H9 (cell line): Measurements from ENCODE around the gene ZNF76. TPM values are rescaled to one million over a fixed set of nuclear protein-coding genes. Genes with fewer than 3 reads are reported as not detected.

Experiments
- DNase-seq: peaks from one replicate; pipeline ENCODE4 v3.0.0-alpha.2; 2017
- H2AFZ ChIP-seq: one replicate; pipeline ENCODE4 v1.6.1; 2013; ENCODE audit warnings: mild to moderate bottlenecking, low read length, control low read depth, moderate library complexity
- H2AK5ac ChIP-seq: 2 replicates; pipeline ENCODE4 v1.6.1; 2013; ENCODE audit warnings: low read length, control low read depth, mixed read lengths; ENCODE audit not compliant: insufficient read length
- H2BK120ac ChIP-seq: one replicate; pipeline ENCODE4 v1.6.1; 2013; ENCODE audit warnings: low read depth, mild to moderate bottlenecking, low read length, control low read depth, inconsistent platforms; ENCODE audit not compliant: poor library complexity, severe bottlenecking
- H2BK12ac ChIP-seq: 2 replicates; pipeline ENCODE4 v1.6.1; 2013; ENCODE audit warnings: low read length, control low read depth, mixed read lengths, low read depth; ENCODE audit not compliant: insufficient read length
- H2BK15ac ChIP-seq: 2 replicates; pipeline ENCODE4 v1.6.1; 2013; ENCODE audit warnings: low read depth, low read length, control low read depth
- H2BK20ac ChIP-seq: one replicate; pipeline ENCODE4 v1.6.1; 2013; ENCODE audit warnings: low read depth, mild to moderate bottlenecking, low read length, control low read depth, inconsistent platforms; ENCODE audit not compliant: poor library complexity, severe bottlenecking
- H2BK5ac ChIP-seq: 2 replicates; pipeline ENCODE4 v1.6.1; 2013; ENCODE audit warnings: low read length, control low read depth, mixed read lengths; ENCODE audit not compliant: insufficient read length
- H3K14ac ChIP-seq: 2 replicates; pipeline ENCODE4 v1.6.1; 2013; ENCODE audit warnings: low read length, control low read depth; ENCODE audit not compliant: insufficient read depth
- H3K18ac ChIP-seq: 2 replicates; pipeline ENCODE4 v1.6.1; 2013; ENCODE audit warnings: low read depth, mild to moderate bottlenecking, mixed read lengths, low read length, control low read depth; ENCODE audit not compliant: insufficient read length
- H3K23ac ChIP-seq: 2 replicates; pipeline ENCODE4 v1.6.1; 2013; ENCODE audit warnings: low read length, control low read depth, mixed read lengths, low read depth; ENCODE audit not compliant: insufficient read length
- H3K23me2 ChIP-seq: 2 replicates; pipeline ENCODE4 v1.6.1; 2013; ENCODE audit warnings: low read depth, mild to moderate bottlenecking, mixed read lengths, low read length, control low read depth; ENCODE audit not compliant: insufficient read length, poor library complexity, severe bottlenecking
- H3K27ac ChIP-seq: 2 replicates; pipeline ENCODE4 v1.5.1; 2013; ENCODE audit warnings: low read length, control low read depth, mixed read lengths, low read depth; ENCODE audit not compliant: insufficient read length
- H3K27me3 ChIP-seq: 2 replicates; pipeline ENCODE4 v1.6.1; 2013; ENCODE audit warnings: low read length, control low read depth, inconsistent platforms; ENCODE audit not compliant: insufficient read depth
- H3K4ac ChIP-seq: 2 replicates; pipeline ENCODE4 v1.6.1; 2013; ENCODE audit warnings: low read depth, mild to moderate bottlenecking, control low read depth, inconsistent platforms, low read length, moderate library complexity
- H3K4me1 ChIP-seq: 2 replicates; pipeline ENCODE4 v1.6.1; 2013; ENCODE audit warnings: low read length, control low read depth, inconsistent platforms; ENCODE audit not compliant: insufficient read depth
- H3K4me2 ChIP-seq: 2 replicates; pipeline ENCODE4 v1.6.1; 2013; ENCODE audit warnings: low read length, control low read depth, mixed read lengths; ENCODE audit not compliant: insufficient read length, insufficient read depth
- H3K56ac ChIP-seq: 2 replicates; pipeline ENCODE4 v1.6.1; 2013; ENCODE audit warnings: low read depth, mild to moderate bottlenecking, mixed read lengths, low read length, control low read depth; ENCODE audit not compliant: insufficient read length
- H3K79me1 ChIP-seq: 2 replicates; pipeline ENCODE4 v1.6.1; 2013; ENCODE audit warnings: low read depth, mild to moderate bottlenecking, moderate library complexity, low read length, control low read depth, inconsistent platforms; ENCODE audit not compliant: insufficient read depth, poor library complexity, severe bottlenecking
- H3K79me2 ChIP-seq: 2 replicates; pipeline ENCODE4 v1.6.1; 2013; ENCODE audit warnings: low read length, control low read depth, inconsistent platforms; ENCODE audit not compliant: insufficient read depth
- H3K9ac ChIP-seq: 2 replicates; pipeline ENCODE4 v1.6.1; 2013; ENCODE audit warnings: low read length, control low read depth, mixed read lengths; ENCODE audit not compliant: insufficient read length; ENCODE audit errors: extremely low read depth
- H3K9me3 ChIP-seq: one replicate; pipeline ENCODE4 v1.6.1; 2013; ENCODE audit warnings: low read depth, low read length, inconsistent platforms; ENCODE audit not compliant: control insufficient read depth
- H3T11ph ChIP-seq: one replicate; pipeline ENCODE4 v1.6.1; 2013; ENCODE audit warnings: mild to moderate bottlenecking, low read length, control low read depth, inconsistent platforms
- H4K20me1 ChIP-seq: one replicate; pipeline ENCODE4 v1.6.1; 2013; ENCODE audit not compliant: control insufficient read depth, insufficient read length, insufficient read depth
- H4K5ac ChIP-seq: 2 replicates; pipeline ENCODE4 v1.6.1; 2013; ENCODE audit warnings: low read depth, mild to moderate bottlenecking, mixed read lengths, low read length, control low read depth; ENCODE audit not compliant: insufficient read length
- H4K8ac ChIP-seq: replicated peaks from 2 replicates; pipeline ENCODE4 v1.6.1; 2013; ENCODE audit warnings: low read length, control low read depth, mixed read lengths, low read depth; ENCODE audit not compliant: insufficient read length
- H4K91ac ChIP-seq: 2 replicates; pipeline ENCODE4 v1.6.1; 2013; ENCODE audit warnings: low read depth, mild to moderate bottlenecking, moderate library complexity, mixed read lengths, low read length, control low read depth; ENCODE audit not compliant: insufficient read length
- H3K27ac Mint-ChIP-seq, 3 experiments: 2 replicates in 2 of 3; 3 replicates in 1 of 3; pipeline ENCODE4 v1.8.0; 2020 to 2021; ENCODE audit warnings: mixed read lengths in 3 of 3, mild to moderate bottlenecking in 1 of 3, moderate library complexity in 1 of 3
- H3K27me3 Mint-ChIP-seq: 2 replicates; pipeline ENCODE4 v1.8.0; 2021; ENCODE audit warnings: low read depth, mild to moderate bottlenecking, moderate library complexity, mixed read lengths
- H3K36me3 Mint-ChIP-seq, 3 experiments: 2 replicates in 2 of 3; 3 replicates in 1 of 3; pipeline ENCODE4 v1.8.0; 2020 to 2021; ENCODE audit warnings: low read depth in 3 of 3, mixed read lengths in 3 of 3; ENCODE audit not compliant: insufficient read depth in 1 of 3
- H3K4me1 Mint-ChIP-seq, 2 experiments: 2 replicates each; pipeline ENCODE4 v1.8.0; 2020; ENCODE audit warnings: mixed read lengths in 2 of 2
- H3K4me3 Mint-ChIP-seq, 2 experiments: 2 replicates in 1 of 2; 3 replicates in 1 of 2; pipeline ENCODE4 v1.8.0; 2020 to 2021; ENCODE audit warnings: mild to moderate bottlenecking in 2 of 2, mixed read lengths in 2 of 2, moderate library complexity in 1 of 2
- H3K9me3 Mint-ChIP-seq, 2 experiments: 2 replicates in 1 of 2; 3 replicates in 1 of 2; pipeline ENCODE4 v1.8.0; 2020; ENCODE audit warnings: mild to moderate bottlenecking in 2 of 2, mixed read lengths in 2 of 2, moderate library complexity in 1 of 2
- WGBS: extraction: QIAGEN DNeasy Blood & Tissue Kit; methylation state at CpG from one replicate; pipeline ENCODE4 v1.1.7; 2013; ENCODE audit warnings: missing lambda C conversion rate, low lambda C conversion rate, mixed read lengths; ENCODE audit not compliant: insufficient read length; ENCODE audit errors: extremely low coverage; 5-methylcytosine and 5-hydroxymethylcytosine counted together
- long read RNA-seq: library from polyadenylated mRNA; unstranded; transcript quantifications from one replicate; pipeline ENCODE4 v2.0.0, GENCODE V29; 2020
- total RNA-seq: library from RNA; stranded (reverse); gene quantifications from 2 replicates; pipeline ENCODE4 v1.2.1, GENCODE V29; 2021
- TF ChIP-seq, protein P1 (sequence below): fragments of 200-600 bp; sonication (generic); conservative IDR thresholded peaks from 3 replicates; pipeline ENCODE4 v1.8.0; 2021; ENCODE audit warnings: antibody characterized with exemption, mild to moderate bottlenecking

The ZNF76 gene
- total RNA-seq = 21.1 and 22.8 TPM in 2 replicates
- long read RNA-seq, transcript ZNF76-203 (14 exons, 2,716 nt) = major isoform, 51 of 204 reads
- long read RNA-seq, transcript ZNF76-202 (13 exons, 2,447 nt) = minor isoform, 49 of 204 reads
- long read RNA-seq, partial matches to known transcripts = 11 of 204 reads
- long read RNA-seq, other reads (novel, unspliced or antisense) = 93 of 204 reads

DNA sequence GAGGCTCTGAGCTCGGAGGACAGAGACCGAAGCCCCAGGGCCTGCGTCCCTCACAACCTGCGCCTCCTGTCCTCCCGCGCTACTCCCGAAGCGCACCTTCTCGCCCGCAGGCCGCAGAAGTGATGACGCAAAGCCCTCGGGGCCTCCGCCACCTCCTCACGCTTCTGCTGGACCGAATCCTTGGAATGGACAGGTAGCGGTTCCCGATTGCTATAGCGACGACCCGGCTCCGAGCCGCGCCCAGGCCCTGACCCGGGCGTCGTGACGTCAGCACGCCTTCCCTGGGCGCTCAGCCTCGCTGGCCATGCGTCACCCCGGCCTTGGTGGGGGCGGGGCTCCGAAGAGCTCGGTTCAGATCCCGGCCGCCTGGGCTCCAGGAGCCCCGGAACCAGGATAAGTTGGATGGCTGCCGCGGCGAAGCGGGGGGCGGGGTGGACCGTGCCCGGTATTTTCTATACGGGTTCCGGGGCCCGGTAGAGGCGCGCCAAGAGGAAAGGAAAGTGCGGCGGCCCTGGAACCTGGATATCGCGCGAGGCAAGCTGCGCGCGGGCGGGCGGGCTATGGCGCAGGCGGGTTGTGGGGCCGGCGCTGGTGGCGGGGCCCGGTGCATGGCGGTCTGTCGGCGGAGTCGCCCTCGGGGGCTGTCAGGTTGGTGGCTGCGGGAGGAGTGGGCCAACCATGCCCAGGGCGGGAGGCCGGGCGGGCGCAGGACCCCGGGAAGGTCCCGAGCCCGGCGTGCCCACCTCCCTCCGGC is at the start of gene ZNF76:
ZNF76 (plus strand) TSS at position 542 of the 754 bp plus-strand sequence. CDS start 21,417 bp downstream, outside the sequence.
- no peak within 1 kb of the TSS for H3K23ac ChIP-seq
- H4K5ac ChIP-seq = no peak within 1 kb of the TSS
- TF ChIP-seq, protein P1, sequence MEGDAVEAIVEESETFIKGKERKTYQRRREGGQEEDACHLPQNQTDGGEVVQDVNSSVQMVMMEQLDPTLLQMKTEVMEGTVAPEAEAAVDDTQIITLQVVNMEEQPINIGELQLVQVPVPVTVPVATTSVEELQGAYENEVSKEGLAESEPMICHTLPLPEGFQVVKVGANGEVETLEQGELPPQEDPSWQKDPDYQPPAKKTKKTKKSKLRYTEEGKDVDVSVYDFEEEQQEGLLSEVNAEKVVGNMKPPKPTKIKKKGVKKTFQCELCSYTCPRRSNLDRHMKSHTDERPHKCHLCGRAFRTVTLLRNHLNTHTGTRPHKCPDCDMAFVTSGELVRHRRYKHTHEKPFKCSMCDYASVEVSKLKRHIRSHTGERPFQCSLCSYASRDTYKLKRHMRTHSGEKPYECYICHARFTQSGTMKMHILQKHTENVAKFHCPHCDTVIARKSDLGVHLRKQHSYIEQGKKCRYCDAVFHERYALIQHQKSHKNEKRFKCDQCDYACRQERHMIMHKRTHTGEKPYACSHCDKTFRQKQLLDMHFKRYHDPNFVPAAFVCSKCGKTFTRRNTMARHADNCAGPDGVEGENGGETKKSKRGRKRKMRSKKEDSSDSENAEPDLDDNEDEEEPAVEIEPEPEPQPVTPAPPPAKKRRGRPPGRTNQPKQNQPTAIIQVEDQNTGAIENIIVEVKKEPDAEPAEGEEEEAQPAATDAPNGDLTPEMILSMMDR = no peak
- H3K9me3 ChIP-seq = no peaks in the 10 kb centered on the region
- H2BK15ac ChIP-seq = no peak within 1 kb of the TSS
- H3K27ac ChIP-seq = peak within 1 kb of the TSS; percentile 49
- H3K79me2 ChIP-seq = no peaks in the 10 kb centered on the region
- H2AFZ ChIP-seq = peak within 1 kb of the TSS; percentile 42
- no peaks in the 10 kb centered on the region for H3K9me3 Mint-ChIP-seq
- peaks cover 14% of the 10 kb centered on the region for H3K23me2 ChIP-seq
- H4K8ac ChIP-seq = no peak within 1 kb of the TSS
- H3K14ac ChIP-seq = peak within 1 kb of the TSS; percentile 94
- peak within 1 kb of the TSS; percentile 66 for H2BK12ac ChIP-seq
- H3K4me2 ChIP-seq = peak within 1 kb of the TSS; percentile 90
- no peak within 1 kb of the TSS for H2BK120ac ChIP-seq
- peaks cover 10 to 12% of the 10 kb centered on the region in 2 experiments for H3K4me1 Mint-ChIP-seq
- WGBS = no CpG with 5 or more reads among the region's 82 CpGs
- peak within 1 kb of the TSS; percentile 95 to 99 (median 99) for H3K27ac Mint-ChIP-seq
- peaks cover 2% of the 10 kb centered on the region; the same call in 1 of the 2 replicates for H3K4me1 ChIP-seq
- H3K4me3 Mint-ChIP-seq = peak within 1 kb of the TSS; percentile 96 to 97
- peak within 1 kb of the TSS; percentile 1 for H2BK5ac ChIP-seq
- no peaks in the 10 kb centered on the region for H3K79me1 ChIP-seq
- peak within 1 kb of the TSS; percentile 4 for H3K56ac ChIP-seq
- peak within 1 kb of the TSS; percentile 81 for H3K9ac ChIP-seq
- no peaks in the 10 kb centered on the region for H4K20me1 ChIP-seq
- H3K4ac ChIP-seq = no peak within 1 kb of the TSS; the same call in 1 of the 2 replicates
- no peak within 1 kb of the TSS for H2BK20ac ChIP-seq
- 0 out of 2 replicates have a peak, but pooled peaks cover 2% of the 10 kb centered on the region for H3K27me3 Mint-ChIP-seq
- H2AK5ac ChIP-seq = no peak within 1 kb of the TSS
- no peaks in the 10 kb centered on the region; a peak in 1 of 7 replicates for H3K36me3 Mint-ChIP-seq
- no peaks in the 10 kb centered on the region for H3K27me3 ChIP-seq
- DNase-seq = peak; percentile 98
- H3T11ph ChIP-seq = no peak within 1 kb of the TSS
- H3K18ac ChIP-seq = peak within 1 kb of the TSS; percentile 88
- no peak within 1 kb of the TSS for H4K91ac ChIP-seq
